Activated B cell treated with CpG ODN at 0.5 μM for 24 hours (primary cell): ENCODE data around the gene GLE1. TPM values are rescaled to one million over a fixed set of nuclear protein-coding genes. Genes with fewer than 3 reads are reported as not detected.

Experiments used
- ATAC-seq: fragments of 200-7000 bp; cut with Tn5 transposase; one replicate; pipeline ENCODE4 v1.10.0; 2021; ENCODE audit warnings: low read depth, mild to moderate bottlenecking, moderate library complexity
- CTCF ChIA-PET: fragments of 350-600 bp; sonication (Branson Sonifier 250); formaldehyde crosslinking; loops from one replicate; lab custom pipeline; 2021; ENCODE audit warnings: antibody characterized with exemption; lab: Charles Lee
- POLR2A ChIA-PET: fragments of 350-600 bp; sonication (Branson Sonifier 250); formaldehyde crosslinking; loops from one replicate; lab custom pipeline; 2021; ENCODE audit warnings: antibody characterized with exemption; lab: Charles Lee
- DNase-seq: peaks from one replicate; pipeline ENCODE4 v3.0.0; 2022
- H3K27ac Mint-ChIP-seq: one replicate; pipeline ENCODE4 v1.8.0; 2020; ENCODE audit warnings: mixed read lengths
- H3K27me3 Mint-ChIP-seq: one replicate; pipeline ENCODE4 v1.8.0; 2021; ENCODE audit warnings: mixed read lengths
- H3K36me3 Mint-ChIP-seq: one replicate; pipeline ENCODE4 v1.8.0; 2021; ENCODE audit warnings: low read depth, mixed read lengths
- H3K4me1 Mint-ChIP-seq: one replicate; pipeline ENCODE4 v1.8.0; 2021; ENCODE audit warnings: mixed read lengths
- H3K4me3 Mint-ChIP-seq: one replicate; pipeline ENCODE4 v1.8.0; 2020; ENCODE audit warnings: mild to moderate bottlenecking, mixed read lengths
- H3K9me3 Mint-ChIP-seq: one replicate; pipeline ENCODE4 v1.8.0; 2020; ENCODE audit warnings: mixed read lengths
- CTCF ChIP-seq: fragments of 200-600 bp; IDR thresholded peaks from one replicate; pipeline ENCODE4 v1.8.0; 2022; ENCODE audit warnings: antibody characterized with exemption, mild to moderate bottlenecking
- intact Hi-C: fragments of 100-400 bp; cut with micrococcal nuclease; formaldehyde crosslinking; loops from one replicate; pipeline ENCODE4 v1.15.1; 2024
- total RNA-seq: library from RNA; stranded (reverse); gene quantifications from 2 replicates; pipeline ENCODE4 v1.2.3, GENCODE V29; 2022

The GLE1 gene
- total RNA-seq, 1 donor from 2014 or later, result 31.8 TPM

- no peak overlapping the region for H3K4me3 Mint-ChIP-seq
Observed at GRCh38 chr9:128556926-128557634, 52.6 kb downstream of the GLE1 start.

GRCh38 chr9:128558431-128559310, 54.2 kb downstream of the GLE1 start:
- Mint-ChIP-seq H3K9me3 (no peaks in the 10 kb centered on the region), H3K36me3 (peaks cover 8% of the 10 kb centered on the region), H3K27ac (peak overlapping the region; percentile 79), H3K4me1 (peaks cover 34% of the 10 kb centered on the region), H3K27me3 (no peaks in the 10 kb centered on the region), H3K4me3 (peak overlapping the region; percentile 16)
- TF ChIP-seq CTCF, result no peak
- intact Hi-C loops, result loop anchor here (10.0 kb wide), 1 partner anchor 284 kb away; the partner anchor contains the start of genes GOLGA2 and SWI5
- POLR2A ChIA-PET, result interaction anchor here (0.9 to 1.5 kb wide), 3 partner anchors 9 to 259 kb away, joined by 3 to 5 read pairs (median 5); partner anchors contain the start of gene URM1
- peak; percentile 90 for ATAC-seq
- CTCF ChIA-PET, result interaction anchor here (1.5 to 1.7 kb wide), 2 partner anchors 120 to 197 kb away, joined by 5 read pairs; no protein-coding TSS in a partner anchor
- peak; percentile 46 for DNase-seq

More at GRCh38 chr9:128556926-128557634, 52.6 kb downstream of the GLE1 start:
- H3K9me3 Mint-ChIP-seq, result no peaks in the 10 kb centered on the region
- H3K36me3 Mint-ChIP-seq, result peaks cover 2% of the 10 kb centered on the region
- H3K27me3 Mint-ChIP-seq, result no peaks in the 10 kb centered on the region
- DNase-seq, result no peak
- H3K27ac Mint-ChIP-seq, result no peak overlapping the region
- ATAC-seq, result no peak
- TF ChIP-seq CTCF, result no peak
- ChIA-PET POLR2A (interaction anchor here (0.6 kb wide), 1 partner anchor 391 kb away, joined by 3 read pairs; no protein-coding TSS in a partner anchor), CTCF (no interaction called here)
- H3K4me1 Mint-ChIP-seq, result peaks cover 34% of the 10 kb centered on the region
- intact Hi-C loops, result loop anchor here (10.0 kb wide), 1 partner anchor 282 kb away; the partner anchor contains the start of genes GOLGA2 and SWI5

- POLR2A ChIA-PET, result no interaction called here
- H3K27ac Mint-ChIP-seq, result no peak overlapping the region
Observed at GRCh38 chr9:128565578-128565977, 61.1 kb downstream of the GLE1 start.

GRCh38 chr9:128568470-128569078, 64.1 kb downstream of the GLE1 start:
- H3K36me3 Mint-ChIP-seq, result peaks cover 55% of the 10 kb centered on the region
- intact Hi-C loops, result no loop called here
- H3K27ac Mint-ChIP-seq, result no peak overlapping the region
- ChIA-PET POLR2A (no interaction called here), CTCF (no interaction called here)
- DNase-seq (no peak), ATAC-seq (no peak)
- H3K4me1 Mint-ChIP-seq, result no peaks in the 10 kb centered on the region
- H3K27me3 Mint-ChIP-seq, result no peaks in the 10 kb centered on the region
- H3K4me3 Mint-ChIP-seq, result no peak overlapping the region
- H3K9me3 Mint-ChIP-seq, result no peaks in the 10 kb centered on the region
- no peak for TF ChIP-seq CTCF

More at GRCh38 chr9:128565578-128565977, 61.1 kb downstream of the GLE1 start:
- Mint-ChIP-seq H3K27me3 (no peaks in the 10 kb centered on the region), H3K36me3 (peaks cover 47% of the 10 kb centered on the region), H3K9me3 (no peaks in the 10 kb centered on the region), H3K4me1 (no peaks in the 10 kb centered on the region), H3K4me3 (no peak overlapping the region)
- DNase-seq (no peak), ATAC-seq (no peak)
- TF ChIP-seq CTCF, result no peak
- CTCF ChIA-PET, result interaction anchor here (0.5 kb wide), 1 partner anchor 38 kb away, joined by 3 read pairs; no protein-coding TSS in a partner anchor
- intact Hi-C loops, result no loop called here
